ENCODE data around the gene MYOM1.

Gene MYOM1

GRCh38 chr18:3256693-3257626 is 37.2 kb upstream of the MYOM1 start:
- no peak for TF ChIP-seq CTCF (IDR thresholded peaks at IDR 0.05; ENCODE audit: low read depth, low read length, missing control alignments)
- DNase-seq (ENCODE audit: extremely low read depth, low read depth) = no peak
- no peak overlapping the region for H3K4me3 ChIP-seq (replicated peaks; ENCODE audit: low read depth, low read length)

GRCh38 chr18:3255611-3256165 is 35.9 kb upstream of the MYOM1 start:
- H3K4me3 ChIP-seq (replicated peaks; ENCODE audit: low read depth, low read length) = no peak overlapping the region
- TF ChIP-seq CTCF (IDR thresholded peaks at IDR 0.05; ENCODE audit: low read depth, low read length, missing control alignments) = no peak
- no peak for DNase-seq (ENCODE audit: extremely low read depth, low read depth)

GRCh38 chr18:3254725-3255124 is 35.0 kb upstream of the MYOM1 start:
- H3K4me3 ChIP-seq (replicated peaks; ENCODE audit: low read depth, low read length) = no peak overlapping the region
- DNase-seq (ENCODE audit: extremely low read depth, low read depth) = no peak
- no peak for TF ChIP-seq CTCF (IDR thresholded peaks at IDR 0.05; ENCODE audit: low read depth, low read length, missing control alignments)

GRCh38 chr18:3252843-3253242 is 33.1 kb upstream of the MYOM1 start:
- no peak for DNase-seq (ENCODE audit: extremely low read depth, low read depth)
- H3K4me3 ChIP-seq (replicated peaks; ENCODE audit: low read depth, low read length) = no peak overlapping the region
- no peak for TF ChIP-seq CTCF (IDR thresholded peaks at IDR 0.05; ENCODE audit: low read depth, low read length, missing control alignments)

- H3K4me3 ChIP-seq (replicated peaks; ENCODE audit: low read depth, low read length) = no peak overlapping the region
- no peak for DNase-seq (ENCODE audit: extremely low read depth, low read depth)
- TF ChIP-seq CTCF (IDR thresholded peaks at IDR 0.05; ENCODE audit: low read depth, low read length, missing control alignments) = no peak
Observed at GRCh38 chr18:3251963-3252277, 32.2 kb upstream of the MYOM1 start.

- no peak for TF ChIP-seq CTCF (IDR thresholded peaks at IDR 0.05; ENCODE audit: low read depth, low read length, missing control alignments)
- no peak for DNase-seq (ENCODE audit: extremely low read depth, low read depth)
- no peak overlapping the region; the same call in 1 of the 2 replicates for H3K4me3 ChIP-seq (replicated peaks; ENCODE audit: low read depth, low read length)
Observed at GRCh38 chr18:3251249-3251962, 31.6 kb upstream of the MYOM1 start.

Data from HFF-Myc (cell line).